HG03095 (cell line): ENCODE data around the gene SLC27A5.

Experiments
- ATAC-seq: cut with Tn5 transposase; IDR thresholded peaks from one replicate; pipeline ENCODE4 v1.9.1; 2021; ENCODE audit warnings: moderate library complexity; ENCODE audit not compliant: unreplicated experiment

The SLC27A5 gene, protein sequence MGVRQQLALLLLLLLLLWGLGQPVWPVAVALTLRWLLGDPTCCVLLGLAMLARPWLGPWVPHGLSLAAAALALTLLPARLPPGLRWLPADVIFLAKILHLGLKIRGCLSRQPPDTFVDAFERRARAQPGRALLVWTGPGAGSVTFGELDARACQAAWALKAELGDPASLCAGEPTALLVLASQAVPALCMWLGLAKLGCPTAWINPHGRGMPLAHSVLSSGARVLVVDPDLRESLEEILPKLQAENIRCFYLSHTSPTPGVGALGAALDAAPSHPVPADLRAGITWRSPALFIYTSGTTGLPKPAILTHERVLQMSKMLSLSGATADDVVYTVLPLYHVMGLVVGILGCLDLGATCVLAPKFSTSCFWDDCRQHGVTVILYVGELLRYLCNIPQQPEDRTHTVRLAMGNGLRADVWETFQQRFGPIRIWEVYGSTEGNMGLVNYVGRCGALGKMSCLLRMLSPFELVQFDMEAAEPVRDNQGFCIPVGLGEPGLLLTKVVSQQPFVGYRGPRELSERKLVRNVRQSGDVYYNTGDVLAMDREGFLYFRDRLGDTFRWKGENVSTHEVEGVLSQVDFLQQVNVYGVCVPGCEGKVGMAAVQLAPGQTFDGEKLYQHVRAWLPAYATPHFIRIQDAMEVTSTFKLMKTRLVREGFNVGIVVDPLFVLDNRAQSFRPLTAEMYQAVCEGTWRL

GRCh38 chr19:58511353-58512208, at the start of gene SLC27A5:
Gene SLC27A5 (minus strand): TSS chr19:58511992. CDS start chr19:58511955, 37 bp downstream.
- ATAC-seq: no peak

DNA sequence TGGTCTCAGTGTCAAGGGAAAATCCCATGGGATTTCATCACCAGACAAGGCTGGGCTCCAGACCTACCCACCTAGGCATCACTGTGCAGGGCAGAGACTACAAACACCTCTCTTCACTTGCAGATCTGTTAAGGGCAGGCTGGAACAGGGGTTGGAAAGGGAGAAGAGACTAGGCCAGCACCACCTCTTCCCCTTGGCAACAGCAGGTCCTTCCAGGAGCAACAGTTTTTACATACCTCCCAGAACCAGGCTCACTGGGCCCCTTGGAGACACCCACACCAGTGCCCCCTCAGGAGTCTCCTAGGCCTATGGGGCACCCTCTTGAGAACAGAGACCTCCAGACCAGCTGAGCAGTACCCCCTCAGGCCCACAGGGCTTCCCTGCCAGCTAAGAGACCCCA, 49.1 kb upstream of the SLC27A5 start:
- no peak for ATAC-seq

DNA sequence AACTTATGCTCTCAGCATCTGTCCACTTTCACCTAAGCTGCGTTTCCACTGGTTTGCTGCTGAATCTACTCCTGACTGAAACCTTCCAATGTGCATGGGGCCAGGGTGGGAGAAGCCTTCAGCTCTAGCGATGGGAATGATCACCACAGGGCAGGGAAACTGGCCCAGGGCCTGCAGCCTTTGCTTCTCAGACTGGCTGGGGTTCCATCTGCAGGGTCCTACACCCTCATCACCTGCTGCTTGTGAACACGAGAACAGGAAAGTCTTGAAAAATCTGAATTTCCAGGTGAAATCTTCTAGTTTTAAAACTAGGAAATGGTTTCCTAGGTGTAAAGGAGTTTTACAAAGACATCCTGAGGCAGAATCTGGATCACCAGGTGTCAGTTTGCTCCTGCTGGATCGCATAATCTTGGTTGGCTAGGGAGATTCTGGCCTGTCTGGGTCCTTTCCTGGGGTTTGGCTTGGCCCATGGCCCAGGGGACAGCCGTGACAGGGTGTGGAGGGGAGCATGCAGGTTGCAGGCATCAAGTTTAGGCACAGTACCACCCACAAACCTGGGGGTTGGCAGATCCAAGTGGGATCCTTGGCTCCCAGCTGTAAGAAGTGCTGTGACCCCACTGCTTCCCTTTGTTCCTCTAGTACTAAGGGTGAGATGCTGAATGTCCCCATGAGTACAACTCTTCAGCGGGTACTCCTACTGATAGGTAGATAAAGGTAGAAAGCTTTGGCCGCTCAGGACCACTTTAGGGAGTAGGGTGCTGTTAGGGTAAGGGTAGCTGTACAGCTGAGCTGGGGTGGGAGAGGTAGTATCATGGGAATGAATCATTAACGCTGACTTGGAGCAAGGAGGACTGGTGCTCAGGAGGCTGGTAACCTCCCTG, 48.5 kb upstream of the SLC27A5 start:
- ATAC-seq: no peak

DNA sequence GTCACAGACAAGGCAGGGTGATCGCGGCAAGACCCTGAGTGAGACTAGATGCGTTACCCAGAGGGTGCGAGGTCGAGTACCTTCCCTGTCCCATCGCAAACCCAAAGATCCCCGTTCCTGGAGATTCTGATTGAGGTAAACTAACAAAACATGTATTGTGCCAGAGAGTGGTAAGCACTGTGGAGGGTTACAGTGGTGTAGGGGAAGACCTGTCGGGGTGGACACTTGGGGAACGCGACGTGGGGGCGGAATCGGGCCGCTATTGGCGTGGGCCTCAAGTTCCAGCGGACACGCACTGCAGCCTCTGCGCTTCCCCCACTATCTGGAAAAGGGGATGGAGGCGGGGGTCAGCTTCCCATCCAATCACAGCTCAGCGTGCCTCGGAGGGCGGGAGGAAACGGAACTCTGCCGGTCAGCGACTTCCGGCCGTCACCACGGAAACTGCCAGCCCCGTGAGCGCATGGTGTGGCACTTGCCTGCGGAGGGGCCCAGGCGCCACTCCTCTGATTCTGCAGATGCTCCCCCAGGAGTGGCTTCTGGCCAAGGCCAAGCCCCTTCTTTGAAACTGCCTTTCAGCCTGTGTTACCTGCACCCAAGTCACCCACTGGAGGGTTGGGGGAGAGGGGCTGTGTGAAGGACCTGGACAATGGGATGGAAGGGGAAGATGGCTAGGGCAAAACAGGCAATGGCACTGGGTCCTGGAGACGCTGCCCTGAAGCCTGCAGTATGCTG, 47.6 kb upstream of the SLC27A5 start:
- ATAC-seq: no peak

- ATAC-seq: peak; percentile 42
These were observed 47.0 kb upstream of the SLC27A5 start for GRCh38 chr19:58558623-58559274.

DNA sequence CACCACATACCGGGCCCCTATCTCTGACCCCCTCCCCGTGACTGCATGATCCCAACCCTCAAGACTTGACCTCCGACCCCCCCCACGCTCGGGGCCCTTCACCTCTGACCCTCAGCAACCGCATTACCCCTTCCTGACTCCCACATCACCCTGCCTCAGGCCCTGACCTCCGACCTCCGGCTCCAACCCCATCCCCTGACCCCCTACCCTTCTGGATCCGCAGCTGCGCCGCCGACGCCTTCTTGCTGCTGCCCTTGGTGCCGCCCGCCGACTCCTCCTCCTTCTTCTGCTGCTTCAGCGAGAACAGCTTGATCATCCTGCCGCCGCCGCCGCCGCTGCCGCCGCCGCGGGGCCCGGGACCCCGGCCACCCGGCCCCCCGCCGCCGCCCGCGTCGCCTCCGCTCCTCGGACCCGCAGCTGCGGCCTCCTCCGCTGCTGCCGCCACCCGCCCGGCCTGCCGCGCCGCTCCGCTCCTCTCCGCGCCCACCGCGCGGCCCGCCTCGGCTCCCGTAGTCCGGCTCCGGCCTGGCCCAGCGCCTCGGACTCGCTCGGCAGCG, 46.4 kb upstream of the SLC27A5 start, which contains the start of gene UBE2M:
Gene UBE2M, minus strand, starts transcription at position 546 of the 557 bp plus-strand sequence. Its CDS starts 230 bp downstream, at position 316.
- ATAC-seq: peak; percentile 0

DNA sequence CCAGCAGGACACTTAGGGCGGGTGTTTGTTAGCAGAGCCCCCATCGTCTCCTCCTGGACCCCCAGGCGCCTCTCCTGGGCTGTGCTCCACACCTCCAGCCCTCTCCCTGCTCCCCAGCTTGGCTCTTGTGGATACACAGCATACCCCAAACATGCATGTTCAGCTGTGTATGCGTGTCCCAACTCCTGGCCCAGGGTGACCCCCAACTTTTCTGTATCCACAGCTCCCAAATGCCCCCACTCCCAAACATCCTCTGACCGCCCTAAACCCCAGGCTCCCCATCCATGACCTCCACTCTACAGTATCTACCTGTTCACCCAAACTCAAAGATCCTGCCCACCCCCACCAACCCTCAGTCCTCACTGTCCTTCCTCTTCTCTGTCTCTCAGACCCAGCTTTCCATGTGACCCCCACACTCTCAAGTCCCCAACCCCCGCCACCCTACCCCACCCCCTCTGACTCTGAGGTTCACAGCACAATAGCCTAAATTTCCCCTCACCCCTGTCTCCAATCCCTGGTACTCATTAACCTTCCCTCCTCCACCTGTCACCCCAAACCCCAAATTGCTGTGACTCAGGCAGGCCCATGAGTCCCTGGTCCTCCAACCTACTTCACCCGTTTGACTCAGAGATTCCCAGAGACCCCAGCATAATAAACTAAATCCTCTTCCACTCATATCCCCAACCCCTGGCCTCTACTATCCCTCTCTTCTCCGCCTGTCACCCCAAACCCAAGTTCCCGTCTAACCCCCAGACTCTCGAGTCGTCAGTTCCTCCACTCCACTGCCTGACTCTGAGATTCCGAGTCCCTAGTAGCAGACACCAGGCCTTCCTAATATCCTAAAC, 45.7 kb upstream of the SLC27A5 start:
- no peak for ATAC-seq

- ATAC-seq: no peak
These were observed 44.9 kb upstream of the SLC27A5 start for GRCh38 chr19:58556622-58557220.

GRCh38 chr19:58555920-58556621, 44.3 kb upstream of the SLC27A5 start:
- ATAC-seq: no peak

DNA sequence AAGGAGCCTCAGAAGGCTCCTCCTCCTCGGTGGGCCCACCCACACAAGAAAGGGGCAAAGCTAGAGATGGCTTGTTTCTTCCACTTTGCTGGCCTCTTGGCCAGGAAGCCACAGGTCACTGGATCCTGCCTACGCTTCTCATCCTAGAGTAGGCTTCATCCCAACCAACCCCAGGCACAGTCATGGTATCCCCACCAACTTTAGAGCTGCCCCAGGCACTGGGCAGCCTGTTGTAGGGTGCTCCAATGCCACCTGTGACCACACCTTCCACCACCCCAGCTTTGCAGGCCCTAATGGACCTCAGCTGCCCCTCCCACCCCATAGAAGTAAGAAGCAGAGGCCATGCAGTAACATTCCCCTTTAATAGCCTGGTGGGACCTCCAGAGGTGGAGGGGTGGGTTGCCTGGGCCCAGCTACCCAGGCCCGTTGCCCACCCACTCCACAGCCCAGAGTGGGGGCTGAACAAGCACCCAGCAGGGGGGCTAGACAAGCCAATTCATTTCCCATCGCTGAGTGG, 43.6 kb upstream of the SLC27A5 start:
- ATAC-seq: no peak

DNA sequence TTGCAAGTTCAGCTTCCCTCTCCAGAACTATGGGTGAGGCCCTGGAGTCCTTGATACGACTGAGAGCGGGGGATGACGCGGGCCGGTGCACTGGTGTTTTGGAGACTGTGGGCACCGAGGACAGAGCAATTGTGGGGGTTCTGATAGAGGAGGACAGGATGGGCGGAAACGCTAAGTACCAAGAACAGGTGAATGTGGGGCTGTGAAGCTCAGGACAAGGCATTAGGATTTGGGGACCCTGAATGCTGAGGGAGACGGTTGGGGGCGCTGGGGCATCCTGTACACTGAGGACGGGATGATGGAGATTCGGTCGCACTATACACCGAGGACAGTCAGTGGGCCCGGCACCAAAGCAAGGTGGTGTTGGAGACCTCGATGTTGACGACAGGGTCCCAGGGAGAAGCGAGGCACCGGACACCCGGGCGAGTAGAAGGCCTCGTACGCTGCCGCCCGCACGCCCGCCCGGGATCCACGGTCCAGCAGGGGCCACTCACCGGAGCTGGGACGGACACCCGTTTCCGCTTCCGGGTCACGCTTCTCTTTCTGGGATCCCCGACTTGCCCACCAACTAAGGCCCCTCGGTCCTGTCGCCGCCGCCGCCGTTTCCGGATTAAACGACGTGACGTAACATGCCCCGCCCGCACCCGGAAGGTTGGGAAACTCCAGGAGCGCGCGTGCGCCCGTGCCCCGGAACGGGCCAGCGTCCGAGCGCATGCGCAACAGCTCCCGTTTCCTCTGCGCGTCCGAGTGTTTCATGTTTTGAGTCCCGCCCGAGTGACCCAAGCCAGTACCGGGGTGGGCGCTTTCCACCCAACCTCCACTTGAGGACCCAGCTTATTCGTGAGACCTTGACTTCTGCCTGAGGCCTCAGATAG, 42.9 kb upstream of the SLC27A5 start, which contains the start of gene CHMP2A:
Gene CHMP2A, minus strand, starts transcription at position 612 of the 875 bp plus-strand sequence. CDS start 893 bp downstream, outside the sequence.
- peak; percentile 22 for ATAC-seq

DNA sequence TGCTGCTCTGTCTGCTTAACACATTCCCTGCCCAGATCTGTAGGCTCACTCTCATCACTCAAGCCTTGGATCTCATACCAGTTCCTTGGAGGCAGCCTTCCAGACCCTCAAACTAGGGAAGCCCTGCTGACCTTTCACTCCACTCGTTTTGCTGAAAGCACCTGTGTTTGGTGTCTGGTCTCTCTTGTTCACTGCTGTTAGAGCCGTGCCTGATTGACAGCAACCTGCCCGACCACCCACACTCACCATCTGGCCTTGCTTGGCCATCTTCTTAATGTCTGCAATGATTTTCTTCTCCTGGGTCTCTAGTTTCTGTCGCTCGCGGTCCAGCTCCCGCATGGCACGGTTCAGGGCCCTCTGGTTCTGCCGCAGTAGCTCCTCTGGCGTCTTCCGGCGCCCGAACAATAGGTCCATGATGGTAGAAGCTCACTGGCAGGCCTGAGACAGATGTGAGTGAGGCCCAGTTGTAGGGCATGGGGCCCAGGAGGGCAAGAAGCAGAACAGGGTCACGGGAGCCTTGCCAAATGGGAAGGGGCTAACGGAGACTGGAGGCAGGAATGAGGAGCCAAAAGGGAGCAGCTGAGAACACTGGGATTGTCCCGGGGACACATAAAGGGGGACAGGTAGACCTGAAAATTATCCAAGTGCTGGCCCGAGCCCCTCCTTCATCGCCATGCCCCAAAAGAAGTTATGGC, 42.2 kb upstream of the SLC27A5 start:
- ATAC-seq: no peak

DNA sequence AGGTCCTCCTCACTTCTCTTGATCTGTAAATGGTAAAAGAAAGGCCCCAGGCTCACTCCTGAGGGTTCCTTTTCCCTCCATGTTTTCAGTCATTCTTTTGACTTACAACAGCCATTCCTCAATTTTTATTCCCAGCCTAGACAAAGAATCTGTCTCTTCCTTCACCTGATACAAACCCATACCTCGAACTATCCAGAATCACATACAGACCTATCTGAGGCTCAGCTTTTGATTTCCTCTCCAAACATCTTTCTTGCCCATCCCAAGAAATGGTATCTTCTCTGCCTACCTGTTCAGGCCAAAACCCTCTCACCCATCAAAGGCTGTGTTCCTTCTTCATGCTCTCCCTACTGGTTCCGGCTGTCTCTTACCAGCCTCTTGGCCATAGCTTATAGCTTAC, 40.9 kb upstream of the SLC27A5 start:
- no peak for ATAC-seq

GRCh38 chr19:58551577-58552471, 40.0 kb upstream of the SLC27A5 start:
- ATAC-seq: no peak
